ENCODE data around the gene COL28A1. TPM values are rescaled to one million over a fixed set of nuclear protein-coding genes. Genes with fewer than 3 reads are reported as not detected.
A peak's percentile ranks its signal among the peaks of the same experiment; 100 is the strongest.

The COL28A1 gene
- total RNA-seq, 1 experiment from 2014 or later = 0.81 TPM

- no peak for TF ChIP-seq PRDM15 (CRISPR knock-in tag; IDR thresholded peaks at IDR 0.05)
- TF ChIP-seq FOXP1 (CRISPR knock-in tag; IDR thresholded peaks at IDR 0.05; ENCODE audit: borderline replicate concordance) = peak; percentile 93; the same call in 1 of the 2 replicates
- TF ChIP-seq AFF4 (CRISPR knock-in tag; IDR thresholded peaks at IDR 0.05; ENCODE audit: borderline replicate concordance) = no peak
- peak; percentile 93 for TF ChIP-seq ZNF423 (CRISPR knock-in tag; IDR thresholded peaks at IDR 0.05)
- TF ChIP-seq ZNF232 (CRISPR knock-in tag; IDR thresholded peaks at IDR 0.05) = 0 out of 2 replicates have a peak, but pooled peaks have one; percentile 23
- 0 out of 2 replicates have a peak, but pooled peaks have one; percentile 40 for TF ChIP-seq NR3C1 (CRISPR knock-in tag; conservative IDR thresholded peaks at IDR 0.05; ENCODE audit: low read depth)
- TF ChIP-seq FOXP4 (CRISPR knock-in tag; IDR thresholded peaks at IDR 0.05) = peak; percentile 80
- peak; percentile 78 for TF ChIP-seq SP1 (CRISPR knock-in tag; conservative IDR thresholded peaks at IDR 0.05)
- no peak for TF ChIP-seq HMGA2 (CRISPR knock-in tag; IDR thresholded peaks at IDR 0.05)
- TF ChIP-seq JUN (CRISPR knock-in tag; IDR thresholded peaks at IDR 0.05) = 0 out of 2 replicates have a peak, but pooled peaks have one; percentile 35
- no peak for TF ChIP-seq ZNF396 (CRISPR knock-in tag; IDR thresholded peaks at IDR 0.05; ENCODE audit: borderline replicate concordance)
- no peak for TF ChIP-seq NR2C2 (CRISPR knock-in tag; IDR thresholded peaks at IDR 0.05)
- no peak for TF ChIP-seq NR1H2 (CRISPR knock-in tag; IDR thresholded peaks at IDR 0.05)
- no peak for TF ChIP-seq SMAD4 (CRISPR knock-in tag; IDR thresholded peaks at IDR 0.05)
- 0 out of 2 replicates have a peak, but pooled peaks have one; percentile 21 for TF ChIP-seq ZBTB43 (CRISPR knock-in tag; IDR thresholded peaks at IDR 0.05)
- no peak for TF ChIP-seq MXD4 (CRISPR knock-in tag; IDR thresholded peaks at IDR 0.05; ENCODE audit: borderline replicate concordance)
- no peak for TF ChIP-seq ZNF532 (CRISPR knock-in tag; IDR thresholded peaks at IDR 0.05; ENCODE audit: borderline replicate concordance)
- TF ChIP-seq TCF7 (CRISPR knock-in tag; IDR thresholded peaks at IDR 0.05; ENCODE audit: low read depth) = 0 out of 2 replicates have a peak, but pooled peaks have one; percentile 65
- no peak for TF ChIP-seq OVOL2 (CRISPR knock-in tag; IDR thresholded peaks at IDR 0.05; ENCODE audit: borderline replicate concordance)
- peak; percentile 90 for TF ChIP-seq TP53 (CRISPR knock-in tag; IDR thresholded peaks at IDR 0.05)
- no peak for TF ChIP-seq FOXJ3 (CRISPR knock-in tag; IDR thresholded peaks at IDR 0.05; ENCODE audit: borderline replicate concordance)
- TF ChIP-seq MYBL2 (CRISPR knock-in tag; IDR thresholded peaks at IDR 0.05) = 0 out of 2 replicates have a peak, but pooled peaks have one; percentile 37
- peak; percentile 50; the same call in 1 of the 2 replicates for TF ChIP-seq GABPB1 (CRISPR knock-in tag; IDR thresholded peaks at IDR 0.05)
Measured at GRCh38 chr7:7566651-7567611, 31.3 kb upstream of the COL28A1 start, which contains the start of gene MIOS (continued).
